ENCODE measurements around the gene PEMT. TPM values are rescaled to one million over a fixed set of nuclear protein-coding genes. Genes with fewer than 3 reads are reported as not detected.

The PEMT gene
- total RNA-seq, 1 donor from 2014 or later: 690 TPM

DNA sequence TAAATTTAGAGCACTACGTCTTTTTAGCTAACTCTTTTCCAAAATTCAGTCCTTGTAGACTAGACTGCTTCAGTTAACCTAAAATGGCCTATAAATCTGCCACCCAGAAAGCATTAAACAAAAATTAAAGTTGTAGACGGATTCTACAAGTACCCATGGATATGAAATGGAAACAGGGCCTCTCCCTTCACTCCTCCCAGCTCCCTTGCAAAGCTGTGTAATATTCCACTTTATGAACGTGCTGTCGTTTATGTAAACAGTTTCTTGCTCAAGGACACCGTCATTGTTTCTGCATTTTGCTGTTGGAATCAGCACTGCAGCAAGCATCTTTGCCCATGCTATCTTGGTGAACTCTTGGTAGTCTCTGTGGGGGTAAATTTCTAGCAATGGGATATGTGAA is 109.6 kb downstream of the PEMT start:
- H3K4me3 ChIP-seq: no peak overlapping the region
- H3K9me3 ChIP-seq: no peaks in the 10 kb centered on the region
- H3K4me1 ChIP-seq: peaks cover 8 to 10% of the 10 kb centered on the region in 2 donors
- TF ChIP-seq, protein P1, sequence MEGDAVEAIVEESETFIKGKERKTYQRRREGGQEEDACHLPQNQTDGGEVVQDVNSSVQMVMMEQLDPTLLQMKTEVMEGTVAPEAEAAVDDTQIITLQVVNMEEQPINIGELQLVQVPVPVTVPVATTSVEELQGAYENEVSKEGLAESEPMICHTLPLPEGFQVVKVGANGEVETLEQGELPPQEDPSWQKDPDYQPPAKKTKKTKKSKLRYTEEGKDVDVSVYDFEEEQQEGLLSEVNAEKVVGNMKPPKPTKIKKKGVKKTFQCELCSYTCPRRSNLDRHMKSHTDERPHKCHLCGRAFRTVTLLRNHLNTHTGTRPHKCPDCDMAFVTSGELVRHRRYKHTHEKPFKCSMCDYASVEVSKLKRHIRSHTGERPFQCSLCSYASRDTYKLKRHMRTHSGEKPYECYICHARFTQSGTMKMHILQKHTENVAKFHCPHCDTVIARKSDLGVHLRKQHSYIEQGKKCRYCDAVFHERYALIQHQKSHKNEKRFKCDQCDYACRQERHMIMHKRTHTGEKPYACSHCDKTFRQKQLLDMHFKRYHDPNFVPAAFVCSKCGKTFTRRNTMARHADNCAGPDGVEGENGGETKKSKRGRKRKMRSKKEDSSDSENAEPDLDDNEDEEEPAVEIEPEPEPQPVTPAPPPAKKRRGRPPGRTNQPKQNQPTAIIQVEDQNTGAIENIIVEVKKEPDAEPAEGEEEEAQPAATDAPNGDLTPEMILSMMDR (IDR thresholded peaks at IDR 0.05): no peak
- H3K27ac ChIP-seq: no peak overlapping the region
- H3K36me3 ChIP-seq: peaks cover 3 to 4% of the 10 kb centered on the region in 2 donors
- intact Hi-C loops (cut with DNase I): no loop called here
- no peak for DNase-seq (ENCODE audit: low spot score in 2 of 2)
- H3K27me3 ChIP-seq: no peaks in the 10 kb centered on the region

DNA sequence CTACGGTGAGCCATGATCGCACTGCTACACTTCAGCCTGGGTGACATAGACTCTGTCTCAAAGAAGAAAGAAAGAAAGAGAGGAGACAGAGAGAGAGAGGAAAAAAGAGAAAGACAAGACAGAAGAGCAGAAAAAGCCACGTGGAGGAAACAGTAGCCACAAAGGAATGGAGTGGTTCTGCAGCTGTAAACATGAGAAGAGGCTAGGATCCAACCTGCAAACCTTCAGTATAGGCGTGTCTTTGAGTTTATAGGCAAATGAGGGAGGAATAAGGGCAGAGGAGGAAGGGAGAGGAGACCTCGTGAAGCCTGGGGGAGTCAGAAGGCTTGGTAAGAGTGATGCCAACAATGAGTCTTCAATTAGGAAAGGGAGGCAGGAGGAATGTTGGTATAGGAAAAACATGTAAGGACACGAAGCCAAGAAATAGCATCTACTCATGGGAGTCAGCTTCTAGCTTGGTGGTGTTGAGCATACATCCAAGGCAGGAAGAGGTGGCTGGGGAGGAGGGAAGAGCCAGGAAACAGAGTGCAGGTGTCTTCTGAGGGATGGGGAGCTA is 110.8 kb downstream of the PEMT start:
- no peak overlapping the region for H3K27ac ChIP-seq
- no peak overlapping the region for H3K4me3 ChIP-seq
- TF ChIP-seq, protein P1 (IDR thresholded peaks at IDR 0.05): no peak
- H3K36me3 ChIP-seq: peaks cover 0 to 4% of the 10 kb centered on the region in 2 donors
- DNase-seq (ENCODE audit: low spot score in 2 of 2): no peak
- intact Hi-C loops (cut with DNase I): no loop called here
- no peaks in the 10 kb centered on the region for H3K27me3 ChIP-seq
- no peaks in the 10 kb centered on the region for H3K9me3 ChIP-seq
- peaks cover 10 to 11% of the 10 kb centered on the region in 2 donors for H3K4me1 ChIP-seq

DNA sequence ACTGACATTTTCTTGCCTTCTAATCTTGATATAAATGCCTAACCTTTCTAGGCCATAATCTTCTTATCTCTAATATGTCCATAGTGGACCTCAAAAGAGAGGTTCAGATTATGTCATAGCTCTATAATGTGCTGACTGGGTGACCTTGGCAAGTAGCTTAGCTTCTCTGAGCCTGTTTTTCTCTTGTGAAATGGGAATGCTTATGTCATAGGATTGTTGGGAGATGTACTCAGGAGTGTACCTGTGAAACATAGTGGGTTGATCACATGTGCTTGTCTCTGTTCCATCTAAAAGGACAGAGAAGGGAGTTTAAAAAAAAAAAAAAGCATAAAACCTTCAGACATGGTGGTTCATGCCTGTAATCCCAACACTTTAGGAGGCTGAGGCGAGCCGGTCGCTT is 112.3 kb downstream of the PEMT start:
- intact Hi-C loops (cut with DNase I): loop anchor here (10.0 kb wide), 1 partner anchor 276 kb away; no protein-coding TSS in a partner anchor
- no peaks in the 10 kb centered on the region for H3K9me3 ChIP-seq
- no peaks in the 10 kb centered on the region for H3K27me3 ChIP-seq
- DNase-seq (ENCODE audit: low spot score in 2 of 2): no peak
- H3K4me3 ChIP-seq: no peak overlapping the region
- H3K4me1 ChIP-seq: peaks cover 10 to 11% of the 10 kb centered on the region in 2 donors
- no peak overlapping the region for H3K27ac ChIP-seq
- H3K36me3 ChIP-seq: peaks cover 0 to 4% of the 10 kb centered on the region in 2 donors
- TF ChIP-seq, protein P1 (IDR thresholded peaks at IDR 0.05): no peak

DNA sequence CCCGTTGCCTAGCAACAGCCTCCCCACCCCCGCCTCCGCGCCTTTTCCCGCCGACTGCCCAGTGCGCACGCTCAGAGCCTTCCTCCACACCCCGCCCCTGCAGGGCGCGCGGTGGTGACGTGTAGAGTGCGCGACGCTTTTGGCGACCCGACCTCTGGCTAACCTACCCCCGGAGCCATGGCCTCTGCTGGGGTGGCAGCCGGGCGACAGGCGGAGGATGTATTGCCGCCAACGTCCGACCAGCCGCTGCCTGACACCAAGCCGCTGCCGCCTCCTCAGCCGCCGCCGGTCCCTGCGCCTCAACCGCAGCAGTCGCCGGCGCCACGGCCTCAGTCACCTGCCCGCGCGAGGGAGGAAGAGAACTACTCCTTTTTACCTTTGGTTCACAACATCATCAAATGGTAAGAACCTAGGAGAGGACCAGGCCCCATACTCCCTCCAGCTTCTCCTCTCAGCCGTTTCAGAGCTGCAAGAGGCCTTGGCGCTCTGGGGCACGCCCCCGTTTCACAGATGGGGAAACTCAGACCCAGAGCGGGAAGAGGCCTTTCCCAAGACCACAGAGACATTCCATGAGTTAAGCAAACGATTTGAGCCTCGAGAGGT is 114.5 kb downstream of the PEMT start, which contains the start of gene MED9:
TSS of gene MED9 (plus strand) at position 136 of the 603 bp plus-strand sequence. CDS start at position 178, 42 bp downstream.
- Histone ChIP-seq H3K4me1 (peaks cover 10 to 11% of the 10 kb centered on the region in 2 donors), H3K27ac (peak within 1 kb of the TSS; percentile 76 to 78), H3K9me3 (no peaks in the 10 kb centered on the region), H3K36me3 (no peaks in the 10 kb centered on the region), H3K4me3 (peak within 1 kb of the TSS; percentile 82 to 91), H3K27me3 (no peaks in the 10 kb centered on the region)
- intact Hi-C loops (cut with DNase I): loop anchor here (1.0 to 10.0 kb wide), 3 partner anchors 19 to 278 kb away; partner anchors contain the start of genes PEMT and RASD1
- TF ChIP-seq, protein P1 (IDR thresholded peaks at IDR 0.05): no peak
- peak; percentile 66 to 95 for DNase-seq (ENCODE audit: low spot score in 2 of 2)

DNA sequence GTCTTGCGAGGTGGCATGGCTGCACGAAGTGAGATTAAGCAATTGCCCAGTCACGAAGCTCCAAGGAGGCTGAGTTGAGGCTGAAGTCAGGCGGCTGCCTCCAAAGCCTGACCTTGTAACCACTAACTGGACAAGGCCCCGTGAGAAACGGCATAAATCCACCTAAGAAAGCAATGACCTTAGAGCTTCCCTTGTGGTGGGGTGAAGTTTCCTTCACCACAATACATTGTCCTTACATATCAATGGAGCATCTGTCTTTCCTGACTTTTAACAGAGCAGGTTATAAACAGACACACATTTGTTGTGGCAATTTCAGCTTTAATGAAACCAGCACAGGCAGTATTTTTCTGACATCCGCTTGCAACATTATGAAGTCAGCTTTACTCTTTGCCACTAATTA is 117.2 kb downstream of the PEMT start:
- DNase-seq (ENCODE audit: low spot score in 2 of 2): no peak
- H3K4me3 ChIP-seq: no peak overlapping the region
- H3K27ac ChIP-seq: no peak overlapping the region
- no peaks in the 10 kb centered on the region for H3K27me3 ChIP-seq
- intact Hi-C loops (cut with DNase I): loop anchor here (10.0 kb wide), 1 partner anchor 280 kb away; no protein-coding TSS in a partner anchor
- no peaks in the 10 kb centered on the region for H3K9me3 ChIP-seq
- H3K4me1 ChIP-seq: peaks cover 10 to 11% of the 10 kb centered on the region in 2 donors
- no peaks in the 10 kb centered on the region for H3K36me3 ChIP-seq
- TF ChIP-seq, protein P1 (IDR thresholded peaks at IDR 0.05): no peak
